ENCODE results near the gene ZFAND6.

The ZFAND6 gene

DNA sequence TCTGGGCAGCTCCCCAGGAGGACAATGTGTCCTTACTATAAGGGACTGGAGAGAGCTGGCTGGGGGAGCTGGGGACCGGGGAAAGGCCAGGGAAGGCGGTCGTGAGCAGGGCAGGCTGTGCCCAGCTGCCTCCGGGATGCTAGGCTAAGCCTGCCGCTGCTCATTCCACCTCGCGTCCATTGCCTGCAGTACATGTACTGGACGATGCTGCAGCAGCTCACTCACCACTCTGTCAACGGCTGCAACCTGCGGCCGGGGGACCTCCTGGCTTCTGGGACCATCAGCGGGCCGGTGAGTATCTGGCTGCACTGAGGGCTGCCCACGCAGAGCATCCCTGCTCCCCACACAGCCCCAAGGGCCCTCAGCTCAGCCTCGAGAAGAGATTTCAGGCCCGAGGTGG lies 120.5 kb downstream of the ZFAND6 start:
- H3K27me3 ChIP-seq (ENCODE audit: control insufficient read depth, insufficient read depth, low read length): no peaks in the 10 kb centered on the region
- no peak overlapping the region for H3K9ac ChIP-seq (ENCODE audit: low read length)
- H3K9me3 ChIP-seq (ENCODE audit: control insufficient read depth, insufficient read depth, low read depth, low read length): no peaks in the 10 kb centered on the region
- H3K4me3 ChIP-seq (ENCODE audit: low read depth, low read length): no peak overlapping the region
- H3K4me1 ChIP-seq (ENCODE audit: control insufficient read depth, insufficient read depth, low read length): no peaks in the 10 kb centered on the region
- H3K36me3 ChIP-seq (ENCODE audit: control insufficient read depth, insufficient read depth, low read length): peaks cover 31% of the 10 kb centered on the region
- H3K27ac ChIP-seq (ENCODE audit: low read depth, low read length): no peak overlapping the region

DNA sequence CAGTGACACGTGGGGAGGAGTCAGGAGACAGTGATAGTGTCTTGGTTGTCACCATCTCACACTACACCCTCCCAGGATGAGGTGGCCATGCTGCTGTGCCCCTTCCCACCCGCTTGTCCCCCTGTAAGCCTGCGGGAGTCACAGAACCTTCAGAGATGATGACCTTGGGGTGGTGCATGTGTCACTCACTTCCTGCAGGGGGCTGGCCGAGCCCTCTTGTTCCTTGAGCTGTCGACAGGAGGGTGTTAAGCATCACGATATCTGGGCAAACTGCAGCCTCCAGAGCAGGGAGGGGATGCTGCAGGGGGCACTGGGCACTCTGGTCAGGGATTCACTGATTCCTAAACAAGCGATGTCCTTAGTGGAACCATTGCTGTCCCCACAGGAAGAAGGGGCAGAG lies 121.0 kb downstream of the ZFAND6 start:
- Histone ChIP-seq H3K36me3 (ENCODE audit: control insufficient read depth, insufficient read depth, low read length) (peaks cover 33% of the 10 kb centered on the region), H3K9me3 (ENCODE audit: control insufficient read depth, insufficient read depth, low read depth, low read length) (no peaks in the 10 kb centered on the region), H3K27ac (ENCODE audit: low read depth, low read length) (no peak overlapping the region), H3K4me1 (ENCODE audit: control insufficient read depth, insufficient read depth, low read length) (no peaks in the 10 kb centered on the region), H3K9ac (ENCODE audit: low read length) (no peak overlapping the region), H3K27me3 (ENCODE audit: control insufficient read depth, insufficient read depth, low read length) (no peaks in the 10 kb centered on the region), H3K4me3 (ENCODE audit: low read depth, low read length) (no peak overlapping the region)

DNA sequence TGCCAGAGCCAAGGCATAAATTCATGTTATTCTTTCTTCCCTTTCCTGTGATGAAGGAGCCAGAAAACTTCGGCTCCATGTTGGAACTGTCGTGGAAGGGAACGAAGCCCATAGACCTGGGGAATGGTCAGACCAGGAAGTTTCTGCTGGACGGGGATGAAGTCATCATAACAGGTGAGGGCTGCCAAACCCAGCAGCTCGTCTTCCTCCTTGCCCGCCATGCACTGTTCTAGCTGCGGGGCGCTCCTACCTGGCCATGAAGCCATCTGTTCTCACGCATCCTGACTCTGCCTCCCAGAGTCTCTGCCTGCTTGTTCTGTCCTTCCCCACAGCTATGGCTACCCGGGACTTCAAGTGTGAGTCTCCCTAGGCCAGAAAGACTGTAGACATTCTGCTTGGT lies 121.5 kb downstream of the ZFAND6 start:
- Histone ChIP-seq H3K27ac (ENCODE audit: low read depth, low read length) (no peak overlapping the region), H3K4me3 (ENCODE audit: low read depth, low read length) (no peak overlapping the region), H3K9me3 (ENCODE audit: control insufficient read depth, insufficient read depth, low read depth, low read length) (no peaks in the 10 kb centered on the region), H3K36me3 (ENCODE audit: control insufficient read depth, insufficient read depth, low read length) (peaks cover 36% of the 10 kb centered on the region), H3K4me1 (ENCODE audit: control insufficient read depth, insufficient read depth, low read length) (no peaks in the 10 kb centered on the region), H3K9ac (ENCODE audit: low read length) (no peak overlapping the region), H3K27me3 (ENCODE audit: control insufficient read depth, insufficient read depth, low read length) (no peaks in the 10 kb centered on the region)

DNA sequence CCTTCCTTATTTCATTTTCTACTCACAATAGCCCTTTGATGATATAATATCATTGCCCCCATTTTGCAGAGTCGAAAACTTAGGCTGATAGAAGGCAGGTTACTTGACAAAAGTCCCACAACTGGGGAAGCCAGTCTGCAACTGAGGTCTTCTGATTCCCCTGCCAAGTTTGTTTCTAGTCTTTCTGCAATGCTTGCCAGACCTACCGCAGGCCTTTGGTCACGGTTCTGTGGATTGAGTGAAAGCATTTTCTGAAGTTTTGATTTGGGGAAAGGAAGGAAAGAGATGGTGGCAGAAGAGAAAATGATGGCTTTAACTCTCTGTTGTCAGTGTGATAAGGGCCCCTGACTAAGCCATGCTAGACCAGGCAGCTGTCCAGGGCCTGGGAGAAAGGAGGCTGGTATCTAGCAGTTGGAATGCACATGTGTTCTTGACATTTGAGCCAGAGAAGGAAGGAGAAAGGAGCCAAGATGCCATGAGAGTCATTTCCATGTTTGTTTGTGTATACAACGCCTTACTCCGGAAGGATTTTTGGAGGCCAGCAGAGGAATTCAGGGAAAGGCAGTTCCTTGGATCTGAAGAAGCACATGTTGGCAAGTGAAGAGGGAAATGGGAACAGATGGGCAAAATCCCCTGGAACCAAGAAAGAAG lies 123.3 kb downstream of the ZFAND6 start:
- H3K9ac ChIP-seq (ENCODE audit: low read length): no peak overlapping the region
- H3K9me3 ChIP-seq (ENCODE audit: control insufficient read depth, insufficient read depth, low read depth, low read length): no peaks in the 10 kb centered on the region
- no peak overlapping the region for H3K27ac ChIP-seq (ENCODE audit: low read depth, low read length)
- H3K4me3 ChIP-seq (ENCODE audit: low read depth, low read length): no peak overlapping the region
- H3K4me1 ChIP-seq (ENCODE audit: control insufficient read depth, insufficient read depth, low read length): no peaks in the 10 kb centered on the region
- H3K27me3 ChIP-seq (ENCODE audit: control insufficient read depth, insufficient read depth, low read length): no peaks in the 10 kb centered on the region
- peaks cover 41% of the 10 kb centered on the region for H3K36me3 ChIP-seq (ENCODE audit: control insufficient read depth, insufficient read depth, low read length)

DNA sequence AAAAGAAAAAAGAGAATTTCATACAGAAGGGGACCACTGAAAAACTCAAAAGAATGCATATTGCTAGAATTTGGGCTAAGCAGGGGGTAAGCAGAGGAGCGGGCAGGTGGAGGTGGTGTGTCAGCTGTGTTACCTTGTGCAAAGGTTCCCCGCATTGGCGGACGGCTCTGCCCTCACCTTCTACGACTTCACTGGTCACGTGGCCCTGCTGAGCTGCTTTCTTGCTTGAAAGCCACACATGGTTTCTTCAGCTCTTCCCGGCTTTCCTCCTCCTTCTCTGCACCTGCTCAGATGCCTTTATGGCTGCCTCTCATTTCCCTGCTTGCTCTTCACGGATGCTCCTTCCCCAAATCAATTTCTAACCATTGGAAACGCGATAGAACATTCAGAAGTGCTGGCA lies 123.8 kb downstream of the ZFAND6 start:
- no peak overlapping the region for H3K9ac ChIP-seq (ENCODE audit: low read length)
- H3K9me3 ChIP-seq (ENCODE audit: control insufficient read depth, insufficient read depth, low read depth, low read length): no peaks in the 10 kb centered on the region
- H3K4me3 ChIP-seq (ENCODE audit: low read depth, low read length): no peak overlapping the region
- peaks cover 40% of the 10 kb centered on the region for H3K36me3 ChIP-seq (ENCODE audit: control insufficient read depth, insufficient read depth, low read length)
- H3K4me1 ChIP-seq (ENCODE audit: control insufficient read depth, insufficient read depth, low read length): no peaks in the 10 kb centered on the region
- no peak overlapping the region for H3K27ac ChIP-seq (ENCODE audit: low read depth, low read length)
- H3K27me3 ChIP-seq (ENCODE audit: control insufficient read depth, insufficient read depth, low read length): no peaks in the 10 kb centered on the region

DNA sequence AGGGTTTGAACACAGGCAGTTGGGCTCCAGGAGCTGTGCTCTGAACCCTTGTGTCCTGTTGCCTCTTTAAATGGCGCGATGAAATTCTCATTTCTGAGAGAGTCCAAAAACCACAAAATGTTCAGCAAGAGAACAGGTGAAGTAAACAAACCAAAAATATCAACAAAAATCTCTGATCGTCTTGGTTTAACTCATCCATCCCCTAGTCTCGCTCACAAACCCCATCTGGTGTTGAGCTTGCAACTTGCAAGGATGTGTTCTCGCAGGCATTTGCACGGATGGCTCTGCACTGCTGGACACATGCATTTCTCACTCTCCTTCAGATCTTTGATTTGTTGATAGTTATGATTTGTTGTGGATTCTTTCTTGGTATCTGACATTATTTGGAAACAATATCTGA lies 124.4 kb downstream of the ZFAND6 start:
- H3K9me3 ChIP-seq (ENCODE audit: control insufficient read depth, insufficient read depth, low read depth, low read length): no peaks in the 10 kb centered on the region
- no peak overlapping the region for H3K27ac ChIP-seq (ENCODE audit: low read depth, low read length)
- H3K27me3 ChIP-seq (ENCODE audit: control insufficient read depth, insufficient read depth, low read length): no peaks in the 10 kb centered on the region
- no peak overlapping the region for H3K9ac ChIP-seq (ENCODE audit: low read length)
- H3K4me1 ChIP-seq (ENCODE audit: control insufficient read depth, insufficient read depth, low read length): 0 out of 2 replicates have a peak, but pooled peaks cover 3% of the 10 kb centered on the region
- peaks cover 38% of the 10 kb centered on the region for H3K36me3 ChIP-seq (ENCODE audit: control insufficient read depth, insufficient read depth, low read length)
- no peak overlapping the region for H3K4me3 ChIP-seq (ENCODE audit: low read depth, low read length)

DNA sequence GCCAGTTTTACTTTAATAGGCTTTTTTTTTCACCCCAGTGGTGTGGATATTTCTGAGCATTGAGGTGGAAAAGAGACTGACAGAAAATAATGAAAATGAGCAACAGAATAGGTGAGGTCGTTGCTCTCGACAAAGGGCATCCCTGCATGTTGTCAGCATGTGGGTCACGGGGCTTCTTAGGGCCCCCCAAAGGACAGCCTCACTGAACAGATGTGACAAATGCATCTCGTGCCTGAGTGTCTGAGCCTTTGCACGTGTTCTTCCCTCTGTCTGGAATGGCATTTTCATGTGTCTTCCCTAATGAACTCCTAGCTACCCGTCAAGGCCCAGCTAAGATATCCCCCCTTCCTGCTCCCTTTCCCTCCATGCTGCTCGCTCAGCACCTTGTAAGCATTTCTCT lies 125.1 kb downstream of the ZFAND6 start:
- Histone ChIP-seq H3K27me3 (ENCODE audit: control insufficient read depth, insufficient read depth, low read length) (no peaks in the 10 kb centered on the region), H3K9ac (ENCODE audit: low read length) (no peak overlapping the region), H3K27ac (ENCODE audit: low read depth, low read length) (no peak overlapping the region), H3K4me1 (ENCODE audit: control insufficient read depth, insufficient read depth, low read length) (0 out of 2 replicates have a peak, but pooled peaks cover 3% of the 10 kb centered on the region), H3K4me3 (ENCODE audit: low read depth, low read length) (no peak overlapping the region), H3K36me3 (ENCODE audit: control insufficient read depth, insufficient read depth, low read length) (peaks cover 36% of the 10 kb centered on the region), H3K9me3 (ENCODE audit: control insufficient read depth, insufficient read depth, low read depth, low read length) (no peaks in the 10 kb centered on the region)

DNA sequence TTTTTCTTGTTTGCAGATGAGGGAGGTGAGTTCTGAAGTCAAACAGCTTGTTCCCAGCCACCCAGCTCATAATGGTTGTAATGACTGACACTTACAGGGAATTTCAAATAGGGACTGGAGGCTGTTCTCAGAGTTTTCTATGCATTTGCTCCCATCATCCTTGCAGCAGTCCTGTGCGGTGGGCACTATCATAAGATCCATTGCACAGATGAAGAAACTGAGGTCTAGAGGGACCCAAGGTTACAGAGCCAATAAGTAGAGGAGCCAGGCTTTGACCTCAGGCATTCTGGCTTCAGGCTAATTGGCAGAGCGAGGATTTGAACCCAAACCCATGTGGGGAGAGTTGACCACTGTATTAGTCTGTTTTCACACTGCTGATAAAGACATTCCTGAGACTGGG lies 125.7 kb downstream of the ZFAND6 start:
- peaks cover 36% of the 10 kb centered on the region for H3K36me3 ChIP-seq (ENCODE audit: control insufficient read depth, insufficient read depth, low read length)
- no peaks in the 10 kb centered on the region for H3K27me3 ChIP-seq (ENCODE audit: control insufficient read depth, insufficient read depth, low read length)
- H3K27ac ChIP-seq (ENCODE audit: low read depth, low read length): no peak overlapping the region
- H3K4me1 ChIP-seq (ENCODE audit: control insufficient read depth, insufficient read depth, low read length): 0 out of 2 replicates have a peak, but pooled peaks cover 3% of the 10 kb centered on the region
- no peaks in the 10 kb centered on the region for H3K9me3 ChIP-seq (ENCODE audit: control insufficient read depth, insufficient read depth, low read depth, low read length)
- no peak overlapping the region for H3K9ac ChIP-seq (ENCODE audit: low read length)
- no peak overlapping the region for H3K4me3 ChIP-seq (ENCODE audit: low read depth, low read length)

DNA sequence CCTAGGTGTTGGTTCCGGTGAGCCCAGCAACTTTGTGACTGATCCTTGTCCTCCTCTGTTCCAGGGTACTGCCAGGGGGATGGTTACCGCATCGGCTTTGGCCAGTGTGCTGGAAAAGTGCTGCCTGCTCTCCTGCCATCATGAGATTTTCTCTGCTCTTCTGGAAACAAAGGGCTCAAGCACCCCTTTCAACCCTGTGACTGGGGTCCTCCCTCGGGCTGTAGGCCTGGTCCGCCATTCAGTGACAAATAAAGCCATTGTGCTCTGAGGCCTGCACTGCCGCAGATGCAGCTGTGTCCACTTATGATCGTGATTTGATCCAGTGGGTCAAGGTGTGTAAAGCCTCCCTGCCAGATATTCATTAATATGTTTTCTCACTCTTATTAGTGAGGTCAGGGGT lies 126.6 kb downstream of the ZFAND6 start:
- H3K27me3 ChIP-seq (ENCODE audit: control insufficient read depth, insufficient read depth, low read length): no peaks in the 10 kb centered on the region
- H3K9me3 ChIP-seq (ENCODE audit: control insufficient read depth, insufficient read depth, low read depth, low read length): no peaks in the 10 kb centered on the region
- H3K27ac ChIP-seq (ENCODE audit: low read depth, low read length): no peak overlapping the region
- H3K4me1 ChIP-seq (ENCODE audit: control insufficient read depth, insufficient read depth, low read length): 0 out of 2 replicates have a peak, but pooled peaks cover 3% of the 10 kb centered on the region
- H3K4me3 ChIP-seq (ENCODE audit: low read depth, low read length): no peak overlapping the region
- no peak overlapping the region for H3K9ac ChIP-seq (ENCODE audit: low read length)
- H3K36me3 ChIP-seq (ENCODE audit: control insufficient read depth, insufficient read depth, low read length): peaks cover 33% of the 10 kb centered on the region

DNA sequence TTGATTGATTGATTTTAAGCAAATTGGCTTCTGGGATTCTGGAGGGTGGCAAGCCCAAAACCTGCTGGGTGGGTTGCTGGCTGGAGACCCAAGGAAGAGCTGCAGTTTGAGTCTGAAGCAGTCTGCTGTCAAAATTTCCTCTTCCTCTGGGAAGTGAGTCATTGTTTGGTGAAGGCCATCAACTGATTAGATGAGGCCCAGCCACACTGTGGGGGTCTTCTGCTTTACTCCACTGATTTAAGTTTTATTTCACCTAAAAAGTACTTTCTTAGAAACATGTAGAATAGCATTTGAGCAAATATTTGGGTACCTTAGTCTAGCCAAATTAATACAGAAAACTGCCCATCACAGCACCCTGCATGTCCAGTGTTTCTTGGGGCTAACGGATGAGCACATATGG lies 127.1 kb downstream of the ZFAND6 start:
- H3K4me1 ChIP-seq (ENCODE audit: control insufficient read depth, insufficient read depth, low read length): 0 out of 2 replicates have a peak, but pooled peaks cover 3% of the 10 kb centered on the region
- H3K4me3 ChIP-seq (ENCODE audit: low read depth, low read length): no peak overlapping the region
- no peaks in the 10 kb centered on the region for H3K9me3 ChIP-seq (ENCODE audit: control insufficient read depth, insufficient read depth, low read depth, low read length)
- H3K36me3 ChIP-seq (ENCODE audit: control insufficient read depth, insufficient read depth, low read length): peaks cover 29% of the 10 kb centered on the region
- H3K27me3 ChIP-seq (ENCODE audit: control insufficient read depth, insufficient read depth, low read length): no peaks in the 10 kb centered on the region
- H3K9ac ChIP-seq (ENCODE audit: low read length): no peak overlapping the region
- no peak overlapping the region for H3K27ac ChIP-seq (ENCODE audit: low read depth, low read length)
